ENCODE measurements around the gene GUCA2A. TPM values are rescaled to one million over a fixed set of nuclear protein-coding genes. Genes with fewer than 3 reads are reported as not detected.

The GUCA2A gene
- total RNA-seq, 1 experiment from 2014 or later: not detected

GRCh38 chr1:42133809-42134526, 30.6 kb downstream of the GUCA2A start:
- ChIA-PET CTCF (interaction anchor here (0.6 kb wide), 1 partner anchor 1469 kb away, joined by 3 read pairs; the partner anchor contains the start of gene RIMS3), POLR2A (no interaction called here)
- Histone ChIP-seq H3K4me1 (ENCODE audit: control insufficient read depth, insufficient read depth, low read length) (no peaks in the 10 kb centered on the region), H3K27me3 (ENCODE audit: control insufficient read depth, insufficient read depth, low read length) (peaks cover 3% of the 10 kb centered on the region; the same call in 1 of the 2 replicates), H3K27ac (ENCODE audit: low read length) (no peak overlapping the region), H3K9me3 (ENCODE audit: control insufficient read depth, insufficient read depth, low read depth, low read length) (no peaks in the 10 kb centered on the region), H3K36me3 (ENCODE audit: control insufficient read depth, insufficient read depth, low read length) (no peaks in the 10 kb centered on the region), H3K4me3 (ENCODE audit: low read depth in 2 of 2, low read length in 2 of 2) (no peak overlapping the region)
- TF ChIP-seq TCF7L2 (IDR thresholded peaks at IDR 0.05; ENCODE audit: low read depth, low read length) (no peak), CTCF (IDR thresholded peaks at IDR 0.05) (no peak), SIN3A (IDR thresholded peaks at IDR 0.05; ENCODE audit: borderline replicate concordance, insufficient read depth, low read depth, low read length) (no peak), REST (IDR thresholded peaks at IDR 0.05; ENCODE audit: insufficient read depth in 1 of 2, low read depth in 2 of 2, low read length in 1 of 2) (no peak), POLR2AphosphoS5 (IDR thresholded peaks at IDR 0.05; ENCODE audit: low read depth, low read length) (no peak)
- no peak for DNase-seq (ENCODE audit: low read depth, low spot score)
- BruUV-seq (replicated peaks): no TSS peak
- in situ Hi-C loops (cut with HindIII; ENCODE audit: low pct_unique_long_range_greater_than_20kb, low sequenced_read_pairs) (no loop called here), intact Hi-C loops (cut with micrococcal nuclease; ENCODE audit: unreplicated experiment) (no loop called here)
- ATAC-seq: no peak

GRCh38 chr1:42133390-42133789, 31.2 kb downstream of the GUCA2A start:
- no TSS peak for BruUV-seq (replicated peaks)
- Histone ChIP-seq H3K9me3 (ENCODE audit: control insufficient read depth, insufficient read depth, low read depth, low read length) (no peaks in the 10 kb centered on the region), H3K27me3 (ENCODE audit: control insufficient read depth, insufficient read depth, low read length) (peaks cover 3% of the 10 kb centered on the region; the same call in 1 of the 2 replicates), H3K36me3 (ENCODE audit: control insufficient read depth, insufficient read depth, low read length) (no peaks in the 10 kb centered on the region), H3K4me3 (ENCODE audit: low read depth in 2 of 2, low read length in 2 of 2) (no peak overlapping the region), H3K4me1 (ENCODE audit: control insufficient read depth, insufficient read depth, low read length) (no peaks in the 10 kb centered on the region), H3K27ac (ENCODE audit: low read length) (no peak overlapping the region)
- no peak for DNase-seq (ENCODE audit: low read depth, low spot score)
- intact Hi-C loops (cut with micrococcal nuclease; ENCODE audit: unreplicated experiment) (no loop called here), in situ Hi-C loops (cut with HindIII; ENCODE audit: low pct_unique_long_range_greater_than_20kb, low sequenced_read_pairs) (no loop called here)
- ChIA-PET CTCF (interaction anchor here (0.6 kb wide), 1 partner anchor 1468 kb away, joined by 3 read pairs; the partner anchor contains the start of gene RIMS3), POLR2A (no interaction called here)
- TF ChIP-seq CTCF (IDR thresholded peaks at IDR 0.05): no peak
- ATAC-seq: no peak

All from Panc1 (cell line).